Hematopoietic multipotent progenitor cell treated with erythropoietin and hydrocortisone succinate and interleukin-3 and kit ligand, for 17 days (in vitro differentiated cells): ENCODE results near the gene STEAP2.
"Not testable (repeated sequence)": the region's sequence is repeated elsewhere in the genome, so short reads cannot be mapped to it uniquely, and the experiment has no call there.

Experiments used
- DNase-seq: peaks from one replicate; pipeline ENCODE4 v3.0.0-alpha.2; 2015; ENCODE audit warnings: low spot score

STEAP2 gene

DNA sequence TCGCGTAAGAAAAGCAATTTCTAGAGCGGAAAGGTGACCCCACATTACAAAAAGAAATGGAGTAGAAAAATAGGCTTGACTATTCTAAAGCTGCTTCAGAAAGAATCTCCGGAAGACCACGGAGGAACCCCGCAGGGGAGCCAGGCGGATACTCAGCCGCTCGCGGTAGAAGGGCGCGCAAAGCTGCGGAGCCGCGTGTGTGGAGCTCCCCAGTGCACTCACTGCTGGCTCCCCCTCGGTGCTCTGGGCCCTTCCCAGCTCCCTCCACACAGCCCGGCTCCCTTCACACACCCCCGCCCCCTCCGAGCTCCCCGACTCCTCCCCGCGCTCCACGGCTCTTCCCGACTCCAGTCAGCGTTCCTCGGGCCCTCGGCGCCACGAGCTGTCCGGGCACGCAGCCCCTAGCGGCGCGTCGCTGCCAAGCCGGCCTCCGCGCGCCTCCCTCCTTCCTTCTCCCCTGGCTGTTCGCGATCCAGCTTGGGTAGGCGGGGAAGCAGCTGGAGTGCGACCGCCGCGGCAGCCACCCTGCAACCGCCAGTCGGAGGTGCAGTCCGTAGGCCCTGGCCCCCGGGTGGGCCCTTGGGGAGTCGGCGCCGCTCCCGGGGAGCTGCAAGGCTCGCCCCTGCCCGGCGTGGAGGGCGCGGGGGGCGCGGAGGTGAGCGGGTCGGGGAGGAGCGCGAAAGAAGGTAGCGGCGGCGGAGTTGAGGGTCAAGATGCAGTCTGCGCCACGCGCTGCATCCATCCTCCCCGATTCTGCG is at the start of gene STEAP2:
Gene STEAP2 (plus strand): TSS at position 350 of the 758 bp plus-strand sequence. CDS start 13,343 bp downstream, outside the sequence.
- DNase-seq, result no peak

DNA sequence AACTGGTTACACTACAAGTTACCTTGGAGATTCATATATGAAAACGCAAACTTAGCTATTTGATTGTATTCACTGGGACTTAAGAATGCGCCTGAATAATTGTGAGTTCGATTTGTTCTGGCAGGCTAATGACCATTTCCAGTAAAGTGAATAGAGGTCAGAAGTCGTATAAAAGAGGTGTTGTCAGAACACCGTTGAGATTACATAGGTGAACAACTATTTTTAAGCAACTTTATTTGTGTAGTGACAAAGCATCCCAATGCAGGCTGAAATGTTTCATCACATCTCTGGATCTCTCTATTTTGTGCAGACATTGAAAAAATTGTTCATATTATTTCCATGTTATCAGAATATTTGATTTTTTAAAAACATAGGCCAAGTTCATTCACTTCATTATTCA is 48.0 kb upstream of the STEAP2 start:
- no peak for DNase-seq

DNA sequence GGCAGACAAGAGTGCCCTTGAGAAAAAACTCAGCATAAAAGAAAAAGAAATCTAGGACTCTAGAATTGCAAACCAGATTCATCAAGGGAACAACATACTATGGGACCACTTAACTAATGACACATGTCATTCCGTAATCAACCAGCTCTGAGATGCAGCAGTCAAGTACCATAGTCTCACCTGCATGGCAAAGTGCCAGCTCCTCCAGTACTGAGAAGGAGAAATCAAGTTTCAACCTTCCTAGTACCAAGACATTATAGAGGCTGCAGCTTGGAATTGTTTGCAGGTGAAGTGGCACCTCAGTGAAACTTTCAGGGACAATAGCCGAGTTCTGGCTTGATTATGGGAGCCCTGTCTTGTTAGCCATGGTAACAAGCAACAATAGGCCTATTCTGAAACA is 45.8 kb upstream of the STEAP2 start:
- DNase-seq, result no peak

DNA sequence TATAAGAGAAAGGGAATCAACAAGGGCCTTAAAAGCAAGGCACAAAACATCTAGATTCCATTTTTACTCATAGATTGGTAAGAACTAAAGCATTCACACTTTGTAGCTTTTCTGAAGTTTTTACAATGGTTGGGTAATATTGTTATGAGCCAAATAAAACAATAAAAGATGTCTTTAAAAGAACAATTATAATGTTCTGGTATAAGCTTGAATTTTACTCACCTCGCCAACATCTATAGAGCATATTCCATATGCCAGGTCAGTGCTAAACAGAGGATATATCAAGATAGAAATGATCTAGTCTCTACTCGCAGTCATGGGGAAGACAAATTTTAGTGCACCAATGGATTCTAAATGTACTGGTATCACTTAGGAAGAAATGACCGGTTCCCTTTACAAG is 45.4 kb upstream of the STEAP2 start:
- no peak for DNase-seq

DNA sequence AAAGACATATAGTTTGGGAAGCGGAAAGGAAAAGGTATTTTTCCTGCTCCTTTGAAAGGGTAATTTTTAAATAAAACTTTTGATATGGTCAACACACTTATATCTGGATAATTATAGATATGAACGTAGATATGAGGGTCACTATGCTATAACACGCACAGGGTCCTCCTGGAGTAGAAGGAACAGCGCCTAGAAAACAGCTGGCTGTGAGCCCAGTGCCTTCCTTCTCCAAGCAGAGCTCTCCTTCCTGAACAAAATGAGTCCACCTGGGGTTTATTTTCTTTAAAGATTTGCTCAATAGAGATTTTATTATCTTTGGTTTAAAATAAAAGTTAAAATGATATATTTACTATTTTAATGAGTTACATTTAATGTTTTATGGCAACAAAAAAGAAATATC is 44.2 kb upstream of the STEAP2 start:
- DNase-seq, result no peak

DNA sequence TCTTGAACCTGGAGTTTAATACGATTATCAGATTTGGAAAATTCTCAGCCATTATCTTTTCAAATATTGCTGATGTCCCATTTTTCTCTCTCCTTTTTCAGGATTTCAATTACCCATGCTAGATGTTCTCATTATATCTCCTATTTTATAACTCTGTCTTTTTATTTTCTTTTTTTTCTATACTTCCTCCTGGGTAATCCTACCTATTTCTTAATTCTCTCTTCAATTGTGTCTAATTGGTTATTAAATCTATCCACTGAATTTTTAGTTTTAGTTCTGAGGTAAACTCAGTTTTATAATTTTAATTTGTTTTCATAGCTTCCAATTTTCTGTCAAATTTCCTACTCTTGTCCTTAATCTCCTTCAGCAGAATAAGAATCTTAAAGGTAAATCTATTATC is 41.6 kb upstream of the STEAP2 start:
- DNase-seq, result no peak

DNA sequence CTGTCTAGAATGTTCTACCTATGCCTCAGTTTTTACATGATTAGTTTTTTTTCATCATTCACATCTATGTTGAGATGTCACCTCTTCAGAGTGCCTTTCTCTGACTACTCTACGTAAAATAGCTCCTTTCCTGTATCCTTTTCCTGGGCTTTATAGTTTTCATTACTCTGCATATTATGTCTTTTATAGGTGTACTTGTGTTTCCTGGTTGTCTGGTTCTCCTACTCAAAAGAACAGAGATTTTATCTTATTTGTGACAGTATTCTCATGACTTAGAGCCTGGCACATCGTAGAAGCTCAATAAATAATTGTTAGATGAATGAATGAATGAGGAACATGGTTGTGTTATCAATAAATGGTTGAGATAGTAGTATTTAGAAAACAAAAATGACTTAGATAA is 39.4 kb upstream of the STEAP2 start:
- no peak for DNase-seq

DNA sequence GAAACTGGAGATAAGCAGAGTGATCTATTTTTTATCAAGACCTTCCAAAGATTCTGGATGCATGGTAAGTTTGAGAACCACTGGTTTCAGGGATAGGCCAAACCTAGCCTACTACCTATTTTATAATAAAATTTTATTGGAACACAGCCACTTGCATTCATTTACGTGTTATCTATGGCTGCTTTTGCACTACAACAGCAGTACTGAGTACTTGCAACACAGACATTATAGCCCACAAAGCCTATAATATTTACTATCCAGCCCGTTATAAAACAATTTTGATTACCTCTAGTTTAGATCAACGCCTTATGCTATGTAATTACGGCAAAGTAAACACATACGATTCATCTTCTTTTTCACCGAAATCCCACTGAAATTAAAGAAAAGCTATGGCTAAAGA is 38.9 kb upstream of the STEAP2 start:
- DNase-seq, result no peak

DNA sequence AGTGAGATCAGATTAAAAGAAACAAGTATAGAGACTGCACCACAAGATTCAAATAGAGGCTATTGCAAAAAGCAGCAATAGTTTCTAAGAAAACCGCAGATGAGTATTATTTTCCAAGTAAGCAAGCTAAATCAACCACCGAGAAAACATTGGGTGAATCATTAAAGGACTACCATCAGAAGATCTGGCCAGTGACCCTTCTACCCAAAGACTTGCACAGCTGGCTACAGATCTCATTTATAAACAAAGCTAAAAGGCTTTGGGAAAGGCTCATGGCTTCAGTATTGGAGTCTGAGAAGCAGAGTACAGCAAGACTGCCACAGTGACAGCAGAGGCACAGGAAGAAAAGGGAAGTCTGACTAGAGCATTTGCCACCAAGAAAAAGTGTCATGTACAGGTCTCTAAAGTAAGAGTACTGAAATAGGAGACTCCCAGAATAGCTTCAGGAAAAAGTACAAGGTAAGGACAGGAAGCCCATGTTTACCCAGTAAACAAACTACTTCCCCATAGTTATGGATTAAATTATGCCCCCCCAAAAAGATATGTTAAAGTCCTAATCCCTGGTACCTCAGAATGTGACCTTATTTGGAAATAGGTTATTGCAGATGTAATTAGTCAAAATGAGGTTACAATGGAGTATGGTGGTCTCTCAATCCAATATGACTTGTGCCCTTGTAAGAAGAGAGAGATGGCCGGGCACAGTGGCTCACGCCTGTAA is 38.3 kb upstream of the STEAP2 start:
- DNase-seq, result no peak

DNA sequence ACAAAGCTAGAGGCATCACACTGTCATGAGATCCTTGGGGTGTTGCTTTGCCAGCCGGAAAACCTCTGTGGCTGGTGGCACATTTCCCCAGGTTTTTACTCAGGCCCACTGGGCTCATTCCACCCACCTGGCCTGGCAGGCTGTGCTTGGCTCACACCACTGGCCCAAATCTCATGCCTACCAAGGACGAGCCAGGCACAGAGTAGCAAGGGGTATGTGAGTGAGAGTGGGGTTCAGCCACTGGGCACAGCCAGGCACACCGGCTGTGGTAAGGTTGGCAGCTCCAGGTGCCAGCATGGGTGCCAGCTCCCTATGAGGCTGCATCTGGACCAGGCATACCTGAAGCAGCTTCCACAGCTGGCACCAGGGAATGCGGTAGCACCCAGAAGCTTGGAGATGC is 35.9 kb upstream of the STEAP2 start:
- DNase-seq, result no peak

DNA sequence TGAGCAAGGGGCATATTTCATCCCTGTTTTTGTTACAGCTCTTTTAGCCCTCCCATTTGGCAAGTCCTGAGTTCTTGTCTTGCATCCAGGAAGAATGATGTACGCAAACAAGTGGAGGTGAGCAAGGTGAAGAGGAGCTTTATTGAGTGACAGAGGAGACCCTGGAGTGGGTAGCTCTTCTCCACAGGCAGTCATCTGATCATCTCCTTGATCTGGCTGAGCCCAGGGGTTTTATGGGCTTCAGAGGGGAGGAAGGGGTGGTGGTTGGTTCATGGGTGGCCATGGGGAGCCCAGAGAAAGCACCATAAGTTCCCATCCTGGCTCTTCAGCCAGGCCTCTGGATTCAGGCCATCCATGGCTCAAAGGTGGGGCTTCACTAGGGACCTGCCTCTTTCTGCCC is 35.3 kb upstream of the STEAP2 start:
- no peak for DNase-seq

DNA sequence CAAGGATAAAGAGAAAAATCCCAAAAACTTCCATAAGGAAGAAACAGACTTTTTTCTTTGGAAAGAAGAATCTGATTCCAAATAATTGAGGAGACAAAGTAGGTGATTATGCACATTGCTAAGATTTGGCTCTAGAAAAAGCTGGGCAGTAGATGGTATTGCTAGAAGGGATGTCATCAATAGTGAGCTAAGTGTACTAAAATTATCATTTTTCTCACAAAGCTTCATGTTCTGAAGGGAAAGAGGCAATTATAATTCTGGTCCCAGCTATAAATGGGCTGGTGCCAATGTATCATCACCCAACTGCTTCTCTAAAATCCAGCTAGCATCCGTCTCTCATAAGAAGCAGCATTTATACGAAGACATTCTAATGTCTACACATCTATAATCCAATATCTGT is 33.4 kb upstream of the STEAP2 start:
- DNase-seq, result no peak

DNA sequence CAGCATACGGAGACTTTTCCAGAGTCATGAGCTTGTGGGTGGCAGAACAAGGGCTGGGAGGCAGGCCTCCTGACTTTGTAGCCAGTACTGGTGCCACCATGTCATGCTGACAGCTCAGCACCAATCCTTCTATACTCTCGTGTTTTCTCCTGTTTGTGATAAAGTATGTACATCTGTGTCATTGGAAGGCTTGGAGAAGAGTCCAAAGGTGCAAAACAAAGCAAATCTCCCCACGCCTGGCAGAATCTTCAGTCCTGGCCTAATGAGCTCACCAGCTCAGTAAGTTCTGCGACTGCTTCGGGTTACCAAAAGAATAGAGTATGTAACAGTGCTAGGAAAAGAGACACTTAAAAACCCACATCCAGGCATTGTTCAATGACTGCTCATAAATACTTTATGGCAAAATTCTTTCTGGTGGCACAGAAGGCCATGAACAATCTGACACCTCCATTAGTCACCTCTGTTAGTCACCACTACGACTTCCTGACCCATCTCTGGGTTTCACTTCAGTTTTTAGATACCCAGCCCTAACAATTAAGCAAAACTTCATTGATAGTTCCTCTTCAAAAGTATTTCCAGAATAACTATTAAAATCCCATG is 32.8 kb upstream of the STEAP2 start:
- no peak for DNase-seq

DNA sequence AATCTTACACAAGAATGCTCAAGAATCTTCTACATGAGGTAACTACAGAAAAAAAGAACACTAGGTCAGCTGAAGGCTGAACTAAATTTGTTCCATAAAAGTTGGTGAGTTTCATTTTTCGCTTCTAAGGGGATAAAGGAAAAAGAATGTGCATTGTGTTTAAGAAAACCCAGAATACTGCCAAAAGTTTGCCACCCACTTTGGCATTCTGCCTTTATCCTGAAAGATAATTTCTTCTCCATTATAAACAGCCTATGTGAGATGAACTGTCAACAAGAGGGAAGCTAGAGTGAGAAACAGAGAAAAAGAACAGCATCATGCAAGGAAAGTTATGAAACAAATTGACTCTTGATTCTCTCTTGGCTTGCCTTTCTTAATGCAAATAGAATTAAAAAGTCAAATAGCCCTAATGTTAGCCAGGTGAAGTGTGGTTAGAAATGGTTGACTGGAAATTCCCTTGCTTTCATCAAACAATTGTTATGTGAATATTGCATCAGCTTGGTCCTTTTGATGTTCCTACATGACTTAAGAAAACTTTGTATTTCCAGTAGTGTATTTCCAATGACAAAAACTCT is 31.4 kb upstream of the STEAP2 start:
- DNase-seq, result no peak

DNA sequence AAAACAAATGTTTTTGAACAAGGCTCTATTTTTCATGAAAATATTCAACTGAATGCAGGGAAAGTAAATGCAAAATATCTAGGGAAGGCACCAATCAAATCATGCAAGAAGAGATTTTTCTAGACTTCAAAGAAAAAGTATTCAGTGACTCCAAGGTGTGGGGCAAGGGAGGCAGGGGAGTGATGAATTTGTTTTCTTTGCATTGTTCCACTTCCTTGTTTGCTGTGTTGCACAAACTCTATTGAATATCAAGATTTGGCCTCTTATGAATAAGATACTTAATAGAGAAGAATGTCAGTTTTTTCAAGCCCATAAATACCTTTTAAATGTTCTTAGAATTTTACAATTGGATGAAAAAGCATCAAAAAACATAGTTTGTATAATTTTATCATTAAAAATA is 30.9 kb upstream of the STEAP2 start:
- DNase-seq, result no peak

DNA sequence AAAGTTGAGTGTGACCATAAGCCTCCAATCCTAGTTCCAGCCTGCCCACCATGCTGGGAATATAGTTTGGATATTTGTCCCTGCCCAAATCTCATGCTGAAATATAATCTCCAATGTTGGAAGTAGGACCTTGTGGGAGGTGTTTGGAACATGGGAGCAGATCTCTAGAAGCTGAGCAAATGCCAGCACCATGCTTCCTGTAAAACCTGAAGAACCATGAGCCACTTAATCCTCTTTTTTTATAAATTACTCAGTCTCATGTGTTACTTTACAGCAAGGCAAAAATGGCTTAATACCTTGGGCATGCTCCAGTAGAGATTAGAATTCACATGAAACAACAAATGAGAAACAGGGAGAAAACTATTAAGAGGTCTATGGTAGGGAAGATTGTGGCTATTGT is 30.1 kb upstream of the STEAP2 start:
- DNase-seq, result no peak

DNA sequence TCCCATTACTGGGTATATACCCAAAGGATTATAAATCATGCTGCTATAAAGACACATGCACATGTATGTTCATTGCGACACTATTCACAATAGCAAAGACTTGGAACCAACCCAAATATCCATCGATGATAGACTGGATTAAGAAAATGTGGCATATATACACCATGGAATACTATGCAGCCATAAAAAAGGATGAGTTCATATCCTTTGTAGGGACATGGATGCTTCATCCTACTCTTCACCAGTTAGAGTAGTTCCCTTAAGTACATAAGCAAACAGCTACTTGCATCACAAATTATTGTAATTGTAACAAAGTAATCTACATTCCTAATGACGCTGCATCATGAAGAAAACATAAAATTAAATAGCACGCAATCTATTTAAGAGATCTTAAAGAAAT is 25.2 kb upstream of the STEAP2 start:
- not testable (repeated sequence) for DNase-seq

DNA sequence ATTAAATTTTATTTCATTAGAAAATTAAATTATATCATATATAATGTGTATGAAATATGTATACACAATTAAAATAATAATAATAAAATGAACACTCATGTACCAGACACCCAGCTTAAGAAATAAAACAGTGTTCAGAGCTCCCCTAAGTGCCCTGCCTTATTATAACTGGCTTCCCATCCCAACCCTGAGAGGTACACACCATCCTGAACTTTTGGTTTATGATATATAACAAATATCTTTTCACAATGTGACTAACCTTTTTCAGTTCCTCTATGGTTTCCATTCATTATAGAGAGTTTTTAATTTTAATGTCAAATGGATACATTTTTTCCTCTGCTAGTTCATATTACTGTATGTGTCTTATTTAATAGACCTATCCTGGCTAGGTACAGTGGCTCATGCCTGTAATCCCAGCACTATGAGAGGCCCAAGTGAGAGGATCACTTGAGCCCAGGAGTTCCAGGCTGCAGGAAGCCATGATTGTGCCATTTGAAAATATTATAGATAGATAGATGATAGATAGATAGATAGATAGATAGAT is 24.0 kb upstream of the STEAP2 start:
- DNase-seq, result no peak

DNA sequence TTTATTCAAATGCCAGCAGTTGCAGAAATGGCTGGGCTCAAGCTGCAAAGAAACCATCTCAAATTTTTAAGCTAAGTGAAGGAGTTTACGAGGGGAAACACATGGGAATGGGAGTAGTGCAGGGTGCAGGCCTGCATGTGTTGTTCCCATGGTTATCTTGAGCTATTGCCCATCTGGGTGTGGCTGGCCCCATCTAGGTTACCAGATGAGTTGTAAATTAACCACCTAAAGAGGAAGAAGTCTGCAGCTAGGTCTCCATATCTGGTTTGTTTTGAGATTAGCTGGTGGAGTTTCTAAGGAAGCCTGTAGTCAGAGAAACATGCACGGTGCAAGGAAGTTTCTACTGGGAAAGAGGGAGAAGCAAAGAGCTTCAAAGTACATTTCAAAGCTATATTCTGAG is 23.3 kb upstream of the STEAP2 start:
- DNase-seq, result no peak

DNA sequence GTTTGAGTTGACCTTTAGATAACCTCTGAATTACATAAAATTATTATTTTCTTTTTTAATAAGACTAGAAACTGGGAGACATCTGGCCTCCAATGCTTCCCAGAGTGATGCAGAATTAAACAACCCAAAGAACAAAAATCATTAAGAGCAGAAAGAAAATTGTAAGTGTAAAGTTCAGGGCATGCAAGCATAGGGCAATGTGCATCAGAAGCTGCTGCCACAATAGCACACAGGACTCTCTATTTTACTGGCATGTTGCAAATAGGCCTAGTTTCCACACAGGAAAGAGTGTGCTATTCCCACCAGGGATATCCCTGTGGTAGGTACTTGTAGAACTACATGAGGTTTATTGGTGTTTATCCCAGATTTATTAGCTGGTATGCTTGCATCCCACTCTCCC is 20.5 kb upstream of the STEAP2 start:
- no peak for DNase-seq

DNA sequence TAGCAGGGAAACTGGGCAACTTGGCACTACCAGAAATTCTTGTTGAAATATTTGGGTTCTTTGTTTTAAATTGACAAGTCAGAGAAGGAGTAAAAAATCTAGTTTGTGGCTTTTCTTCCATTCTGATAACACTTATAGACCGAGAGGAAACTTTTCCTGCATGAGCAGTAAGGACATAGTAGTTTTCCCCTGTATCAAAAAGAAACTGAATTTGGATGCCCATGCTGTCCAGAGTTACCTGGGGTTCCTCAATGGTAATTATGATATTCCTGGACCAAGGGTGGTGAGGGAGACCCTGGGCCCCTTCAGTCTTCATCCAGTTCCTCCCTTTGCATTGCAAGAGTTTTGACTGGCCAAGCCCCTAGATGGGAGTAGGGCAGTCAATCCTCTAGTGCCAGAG is 19.9 kb upstream of the STEAP2 start:
- no peak for DNase-seq

DNA sequence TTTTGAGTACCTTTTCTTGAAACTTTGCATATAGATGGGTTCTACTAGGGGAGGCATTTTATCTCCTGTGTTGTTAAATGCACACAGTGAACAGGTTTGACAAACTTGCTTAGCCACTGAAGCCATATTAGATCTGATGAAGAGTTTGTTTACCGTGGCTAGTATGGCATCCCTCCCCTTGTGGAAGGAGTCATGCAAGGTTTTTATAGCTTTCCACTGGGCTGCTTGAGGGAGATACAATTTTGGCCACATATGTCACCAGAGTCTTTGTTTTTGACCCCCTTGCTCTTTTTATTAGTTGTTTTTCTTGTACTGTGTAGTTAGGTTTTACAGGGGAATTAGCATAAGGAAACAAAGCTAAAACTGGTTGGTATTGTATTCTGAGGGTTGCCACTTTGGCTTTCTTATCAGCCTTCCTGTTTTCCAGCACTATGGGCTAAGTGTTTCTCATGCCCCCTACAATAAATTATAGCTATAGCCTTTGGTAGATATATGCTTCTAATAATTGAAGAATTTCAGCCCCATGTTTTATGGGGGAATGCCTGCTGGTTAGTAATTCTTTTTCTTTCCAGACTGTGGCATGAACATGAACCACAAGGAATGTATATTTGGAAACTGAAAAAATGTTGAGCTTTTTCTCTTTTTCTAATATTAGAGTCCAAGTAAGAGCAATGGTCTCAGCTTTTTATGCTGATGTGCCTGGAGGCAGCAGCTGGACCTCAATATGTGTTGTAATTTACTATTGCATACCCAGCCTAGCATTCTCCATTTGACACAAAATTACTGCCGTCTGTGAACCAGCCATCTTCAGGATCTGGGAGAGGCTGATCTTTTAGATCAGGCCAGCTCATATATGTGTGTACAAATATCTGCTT is 18.4 kb upstream of the STEAP2 start:
- DNase-seq, result no peak
